HG03064 (cell line): ENCODE data around the gene PLEKHA7.

ENCODE experiments used
- ATAC-seq: cut with Tn5 transposase; IDR thresholded peaks from one replicate; pipeline ENCODE4 v1.9.1; 2021; ENCODE audit warnings: low read depth; ENCODE audit not compliant: unreplicated experiment

Gene PLEKHA7

DNA sequence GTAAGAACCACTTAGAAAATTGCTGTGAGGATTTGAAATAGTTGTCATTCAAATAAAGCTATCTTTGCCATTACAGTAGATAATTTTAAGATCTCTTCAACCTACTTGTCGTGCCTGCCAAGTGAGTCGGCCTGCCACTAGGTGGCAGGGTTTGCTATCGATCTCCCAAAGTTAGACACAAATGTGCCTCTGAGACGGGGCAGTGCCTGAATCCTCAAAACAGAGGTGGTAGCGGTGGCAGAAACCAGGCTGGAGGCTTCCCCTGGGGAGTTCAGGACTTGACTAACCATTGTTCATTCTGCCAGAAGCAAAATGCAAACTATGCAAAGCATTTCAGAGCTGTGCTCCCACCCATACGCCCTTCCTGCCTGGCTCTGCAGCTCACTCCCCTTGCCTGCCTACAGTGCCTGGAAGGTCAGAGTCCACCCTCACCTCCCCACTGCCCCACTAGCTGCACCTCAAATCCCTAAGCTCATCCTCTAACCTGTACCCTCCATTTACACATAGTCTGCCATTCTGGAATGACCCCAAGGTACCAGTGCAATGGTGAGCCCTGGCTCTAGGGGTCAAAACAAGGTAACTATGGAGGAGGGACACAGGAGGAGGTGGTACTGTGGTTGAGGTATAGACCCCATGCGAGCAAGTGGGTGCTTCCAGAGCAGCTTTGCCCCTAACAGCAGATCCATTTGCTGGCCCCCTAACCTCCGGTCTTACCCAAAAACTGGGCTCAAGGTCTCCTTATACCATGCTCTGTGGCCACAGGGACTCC is 193.7 kb downstream of the PLEKHA7 start:
- peak; percentile 94 for ATAC-seq

DNA sequence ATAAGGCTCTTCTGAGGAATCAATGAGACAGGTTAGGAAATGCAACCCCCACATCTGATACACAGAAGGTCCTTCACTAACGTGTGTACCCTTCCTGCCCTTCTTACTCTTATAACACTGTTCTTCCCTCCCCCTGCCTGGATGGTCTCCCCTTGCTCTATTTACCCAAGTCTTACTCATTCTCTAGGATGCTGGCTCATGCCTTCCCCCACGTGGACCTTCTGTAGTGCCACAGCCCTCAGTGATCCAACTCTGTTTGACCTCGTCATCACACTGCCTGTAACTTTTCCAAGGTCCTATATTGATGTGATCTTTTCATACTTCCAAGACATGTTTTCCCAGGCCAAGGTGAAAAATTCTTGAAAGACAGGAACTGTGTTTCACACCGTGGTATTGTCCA is 195.9 kb downstream of the PLEKHA7 start:
- ATAC-seq: no peak

GRCh38 chr11:16817351-16817750 is 196.9 kb downstream of the PLEKHA7 start:
- no peak for ATAC-seq

- no peak for ATAC-seq
Measured at GRCh38 chr11:16816358-16817270, 197.6 kb downstream of the PLEKHA7 start.

- no peak for ATAC-seq
Measured at GRCh38 chr11:16815047-16815767, 199.0 kb downstream of the PLEKHA7 start.

GRCh38 chr11:16814410-16815046 is 199.7 kb downstream of the PLEKHA7 start:
- ATAC-seq: no peak

- no peak for ATAC-seq
Measured at GRCh38 chr11:16813126-16813525, 201.1 kb downstream of the PLEKHA7 start.

DNA sequence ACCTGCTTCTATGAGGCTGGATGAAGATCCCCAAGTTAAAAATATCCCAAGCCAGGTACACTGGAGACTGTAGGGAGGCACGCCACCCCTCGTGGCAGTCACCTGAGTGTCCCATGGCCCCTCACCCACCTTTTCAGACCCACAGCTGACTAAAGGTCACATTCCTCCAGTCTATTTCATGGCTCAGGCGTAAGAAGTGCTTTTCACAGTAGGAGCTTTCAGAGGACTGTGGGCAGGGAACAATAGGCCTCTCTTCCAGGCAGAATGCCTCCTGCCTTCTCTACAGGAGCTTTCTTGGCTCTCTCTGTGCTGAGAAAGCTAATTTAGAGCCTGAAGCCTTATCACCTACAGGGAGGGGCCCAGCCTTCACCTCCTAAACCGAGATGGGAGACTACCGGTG is 201.9 kb downstream of the PLEKHA7 start:
- ATAC-seq: no peak

DNA sequence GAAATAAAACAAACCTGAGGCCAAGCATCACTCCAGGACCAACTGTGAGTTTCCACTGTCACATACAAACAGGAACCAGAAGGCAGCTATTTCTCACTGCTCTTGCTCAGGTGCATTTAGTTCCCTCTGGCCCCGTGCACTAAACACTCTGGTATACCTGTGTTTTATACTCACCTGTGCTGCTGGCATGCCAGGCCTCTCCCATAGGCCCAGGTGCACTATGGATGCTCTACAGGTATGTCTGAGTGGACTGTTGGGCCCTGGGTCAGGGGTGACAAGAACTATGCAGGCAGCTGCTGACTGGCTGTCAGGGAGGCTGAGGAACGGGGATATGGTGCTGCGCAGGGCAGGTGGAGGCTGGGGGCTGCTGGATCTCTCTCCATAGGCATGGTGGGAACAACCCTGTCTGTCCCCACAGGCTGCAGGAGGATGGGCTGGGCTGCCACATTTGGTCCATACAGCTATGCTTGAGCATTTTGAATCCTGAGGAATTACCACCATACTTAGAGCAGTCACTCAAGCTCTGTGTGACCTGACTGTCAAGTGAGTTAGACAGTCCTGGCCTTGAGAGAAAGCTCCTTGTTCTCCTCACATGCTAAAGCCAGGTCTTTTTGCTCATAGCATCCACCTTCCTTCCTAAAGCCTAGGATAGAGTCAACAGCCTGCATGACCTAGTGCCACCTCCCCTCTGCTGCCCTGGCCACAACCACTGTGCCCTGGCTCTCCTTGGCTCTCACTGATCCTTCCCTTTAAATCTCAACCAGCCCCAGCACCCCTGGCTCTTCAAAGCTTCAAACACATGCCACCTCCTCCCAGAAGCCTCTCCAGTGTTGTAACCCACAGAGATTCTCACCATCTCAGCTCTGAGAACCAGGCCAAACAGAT is 202.8 kb downstream of the PLEKHA7 start:
- ATAC-seq: no peak

GRCh38 chr11:16809886-16810668 is 204.1 kb downstream of the PLEKHA7 start:
- ATAC-seq: no peak

DNA sequence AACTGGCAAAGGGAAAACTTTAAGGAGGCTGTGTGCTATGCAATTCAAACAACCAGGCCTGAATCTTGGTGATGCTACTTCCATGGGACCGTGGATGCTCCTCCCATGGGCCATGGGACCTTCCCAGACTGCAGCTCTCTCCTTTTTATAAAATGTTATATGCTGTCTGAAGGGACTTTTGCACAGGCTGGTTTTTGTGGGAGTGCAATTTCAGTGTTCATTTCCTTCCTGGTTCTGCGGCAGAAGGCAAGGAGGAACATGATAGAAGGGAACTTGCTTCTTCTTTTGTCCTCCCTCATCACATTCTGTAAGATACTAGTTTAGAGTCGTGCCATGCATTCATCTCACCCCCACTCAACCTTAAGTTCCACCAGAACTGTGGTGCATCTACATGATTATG is 206.9 kb downstream of the PLEKHA7 start:
- no peak for ATAC-seq

- ATAC-seq: no peak
Measured at GRCh38 chr11:16806791-16807190, 207.4 kb downstream of the PLEKHA7 start.

DNA sequence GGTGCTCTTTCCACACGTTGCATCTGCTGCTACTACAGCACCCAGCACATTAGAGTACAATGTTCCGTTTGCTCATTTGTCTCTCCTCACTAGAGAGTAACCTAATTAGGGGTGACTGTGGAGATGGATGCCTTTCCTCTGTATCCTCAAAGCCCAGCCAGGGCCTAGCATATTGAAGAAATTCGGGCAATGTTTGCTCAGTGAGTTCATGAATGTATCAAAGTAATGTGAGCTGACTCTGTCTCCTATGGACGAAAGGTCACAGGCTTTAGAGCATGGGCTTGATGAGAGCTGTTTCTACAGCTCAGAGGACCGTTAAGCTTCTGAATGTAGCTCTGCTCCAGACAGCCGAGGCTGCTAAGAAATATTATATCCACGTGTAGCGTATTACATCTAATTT is 208.3 kb downstream of the PLEKHA7 start:
- no peak for ATAC-seq

DNA sequence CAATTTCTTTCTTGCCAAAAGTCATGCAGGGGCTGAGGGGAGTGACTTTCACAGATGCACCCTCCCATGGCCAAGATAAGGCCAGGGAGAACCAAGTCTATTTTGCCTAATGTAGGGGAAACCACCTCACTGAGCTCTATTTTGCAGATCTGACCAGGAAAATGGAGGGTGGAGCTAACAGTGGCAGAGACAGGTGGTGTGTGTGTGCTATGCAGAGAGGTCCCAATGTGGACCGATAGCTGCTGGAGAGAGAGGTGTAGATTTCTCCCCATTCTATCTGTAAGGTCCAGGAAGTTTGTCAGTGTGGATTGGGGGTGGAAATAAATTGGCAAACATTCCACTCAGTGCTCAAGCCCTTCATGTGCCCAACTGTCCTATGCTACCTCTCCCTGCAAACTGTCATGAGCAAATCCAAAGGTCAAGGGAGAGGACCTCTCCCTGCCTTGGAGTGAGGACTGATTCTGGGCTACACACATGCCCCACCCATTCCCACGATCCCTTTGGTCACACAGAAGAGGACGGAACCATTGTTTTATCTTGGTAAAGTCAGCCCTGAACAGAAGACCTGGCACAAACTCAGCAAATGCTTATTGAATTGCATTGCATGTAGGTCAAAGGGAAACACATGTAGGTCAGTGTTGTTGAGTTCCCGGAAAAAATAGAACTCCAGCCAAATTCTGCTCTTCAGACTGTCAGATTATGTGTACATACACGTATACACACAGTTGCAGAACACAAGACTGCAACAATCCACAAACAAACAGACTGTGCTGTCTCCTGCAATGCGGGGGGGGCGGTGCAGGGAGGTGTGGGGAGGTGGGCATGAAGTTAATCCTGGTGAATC is 209.9 kb downstream of the PLEKHA7 start:
- no peak for ATAC-seq

- ATAC-seq: no peak
Measured at GRCh38 chr11:16801288-16801980, 212.8 kb downstream of the PLEKHA7 start.

GRCh38 chr11:16800382-16800781 is 213.8 kb downstream of the PLEKHA7 start:
- ATAC-seq: no peak

DNA sequence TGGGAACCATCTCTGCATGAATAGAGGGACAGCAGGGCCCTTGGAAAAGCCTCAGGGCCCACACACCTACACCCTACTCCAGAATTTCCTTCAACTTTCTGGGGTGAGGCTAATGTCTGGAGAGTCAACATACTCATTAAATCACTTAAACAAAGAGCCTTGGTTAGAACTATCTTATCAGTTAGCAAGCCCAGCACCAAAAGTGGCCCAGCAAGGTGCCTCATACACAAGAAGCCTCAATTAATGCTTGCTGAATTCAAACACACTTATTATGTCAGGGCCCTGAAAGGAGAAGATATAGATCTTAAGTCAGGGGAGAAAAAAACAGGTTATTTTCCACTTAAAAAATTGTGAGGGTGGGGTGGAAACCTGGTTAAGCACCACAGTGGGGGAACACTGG is 214.3 kb downstream of the PLEKHA7 start:
- no peak for ATAC-seq
